GM12865 (cell line): ENCODE results near the gene ARHGAP27.

Experiments
- DNase-seq: peaks from one replicate; pipeline ENCODE4 v3.0.0; 2010; ENCODE audit warnings: low read depth
- H3K4me3 ChIP-seq: 2 replicates; pipeline ENCODE4 v1.5.1; 2011; ENCODE audit warnings: mild to moderate bottlenecking, low read depth, low read length, control low read depth
- TF ChIP-seq, protein P1 (sequence below): IDR thresholded peaks from 2 replicates; pipeline ENCODE4 v1.5.1; 2011; ENCODE audit warnings: low read length, control low read depth, low read depth, inconsistent platforms; ENCODE audit not compliant: insufficient read depth; ENCODE audit errors: missing control alignments

The ARHGAP27 gene

DNA sequence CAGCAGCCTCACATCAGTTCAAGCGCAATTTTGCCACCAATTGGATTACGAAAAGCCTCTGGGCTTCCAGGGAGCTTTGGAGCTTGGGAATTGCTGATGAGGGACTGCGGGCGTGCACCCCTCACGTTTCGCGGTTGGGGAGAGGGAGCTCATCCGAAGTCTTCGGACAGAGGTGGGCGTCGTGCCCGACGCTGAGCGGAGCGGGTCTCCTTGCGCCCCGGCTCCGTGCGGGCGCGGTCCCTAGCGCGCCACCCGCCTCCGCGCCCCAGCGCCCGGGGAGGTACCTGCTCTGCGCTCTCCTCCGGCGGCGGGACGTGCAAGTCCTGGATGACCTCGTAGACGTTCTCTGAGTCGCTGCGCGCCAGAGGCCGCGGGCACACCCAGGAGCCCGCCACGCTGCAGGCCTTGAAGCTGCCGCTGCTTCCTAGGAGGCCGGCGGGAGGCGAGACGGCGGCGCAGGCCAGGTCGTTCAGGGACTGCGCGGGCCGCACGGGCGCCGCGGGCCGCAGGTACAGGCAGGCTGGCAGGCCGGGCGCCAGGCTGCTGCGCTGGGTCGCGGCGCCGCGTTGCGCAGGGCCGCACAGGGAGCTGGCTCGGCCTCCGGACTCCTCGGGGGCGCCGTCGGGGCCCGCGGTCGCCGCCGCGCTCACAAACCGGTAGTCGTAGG is 3.2 kb downstream of the ARHGAP27 start:
- no peak overlapping the region for H3K4me3 ChIP-seq
- DNase-seq: no peak
- TF ChIP-seq, protein P1, sequence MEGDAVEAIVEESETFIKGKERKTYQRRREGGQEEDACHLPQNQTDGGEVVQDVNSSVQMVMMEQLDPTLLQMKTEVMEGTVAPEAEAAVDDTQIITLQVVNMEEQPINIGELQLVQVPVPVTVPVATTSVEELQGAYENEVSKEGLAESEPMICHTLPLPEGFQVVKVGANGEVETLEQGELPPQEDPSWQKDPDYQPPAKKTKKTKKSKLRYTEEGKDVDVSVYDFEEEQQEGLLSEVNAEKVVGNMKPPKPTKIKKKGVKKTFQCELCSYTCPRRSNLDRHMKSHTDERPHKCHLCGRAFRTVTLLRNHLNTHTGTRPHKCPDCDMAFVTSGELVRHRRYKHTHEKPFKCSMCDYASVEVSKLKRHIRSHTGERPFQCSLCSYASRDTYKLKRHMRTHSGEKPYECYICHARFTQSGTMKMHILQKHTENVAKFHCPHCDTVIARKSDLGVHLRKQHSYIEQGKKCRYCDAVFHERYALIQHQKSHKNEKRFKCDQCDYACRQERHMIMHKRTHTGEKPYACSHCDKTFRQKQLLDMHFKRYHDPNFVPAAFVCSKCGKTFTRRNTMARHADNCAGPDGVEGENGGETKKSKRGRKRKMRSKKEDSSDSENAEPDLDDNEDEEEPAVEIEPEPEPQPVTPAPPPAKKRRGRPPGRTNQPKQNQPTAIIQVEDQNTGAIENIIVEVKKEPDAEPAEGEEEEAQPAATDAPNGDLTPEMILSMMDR: no peak

DNA sequence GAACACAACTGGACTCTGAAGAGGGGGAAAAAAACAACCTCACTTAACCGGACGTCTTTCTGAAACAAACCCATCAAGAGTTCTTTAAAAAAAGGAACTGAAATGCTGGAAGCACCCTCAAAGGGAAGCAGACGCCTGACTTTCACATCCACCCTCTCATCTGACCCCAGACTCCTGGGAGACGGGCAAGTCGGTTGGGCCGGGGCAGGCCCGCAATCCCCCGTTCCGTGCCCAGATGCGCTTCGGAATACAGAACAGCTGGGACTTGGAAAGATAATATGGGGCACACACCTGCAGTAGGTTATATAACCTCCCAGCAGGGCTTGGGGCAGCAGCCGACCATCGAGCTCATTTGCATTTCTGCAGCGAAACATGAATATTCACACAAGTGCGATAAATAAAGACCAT is 3.7 kb downstream of the ARHGAP27 start:
- peak overlapping the region; percentile 47 for H3K4me3 ChIP-seq
- TF ChIP-seq, protein P1: no peak
- DNase-seq: peak; percentile 60

DNA sequence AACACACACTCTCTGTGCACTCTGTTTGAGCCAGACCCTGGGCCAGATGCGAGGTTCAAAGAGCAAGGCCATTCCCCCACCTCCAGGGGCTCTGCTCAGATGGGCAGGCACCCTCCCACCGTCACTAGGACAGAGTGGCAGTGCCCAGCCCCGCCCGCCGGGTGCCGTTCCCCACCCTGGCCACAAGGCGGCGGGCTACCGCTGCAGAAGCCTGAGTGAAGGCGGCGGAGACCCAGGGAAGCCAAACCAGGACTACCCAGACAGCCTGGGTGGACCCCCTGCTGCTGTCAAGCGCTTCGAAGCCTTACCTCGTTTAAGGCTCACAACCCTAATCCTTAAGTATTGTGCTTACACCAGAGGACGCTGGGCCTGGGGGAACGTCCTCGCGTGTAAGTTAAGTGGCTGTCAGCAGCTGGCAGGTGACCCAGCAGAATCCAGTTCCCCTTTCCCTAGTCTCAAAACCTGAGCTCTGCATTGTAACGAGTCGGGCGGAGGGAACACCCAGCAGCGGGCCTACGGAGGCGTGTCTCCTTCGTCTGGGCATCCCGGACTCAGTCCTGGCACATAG is 4.5 kb downstream of the ARHGAP27 start:
- peak overlapping the region; percentile 47 for H3K4me3 ChIP-seq
- DNase-seq: peak; percentile 86
- TF ChIP-seq, protein P1: peak; percentile 98

DNA sequence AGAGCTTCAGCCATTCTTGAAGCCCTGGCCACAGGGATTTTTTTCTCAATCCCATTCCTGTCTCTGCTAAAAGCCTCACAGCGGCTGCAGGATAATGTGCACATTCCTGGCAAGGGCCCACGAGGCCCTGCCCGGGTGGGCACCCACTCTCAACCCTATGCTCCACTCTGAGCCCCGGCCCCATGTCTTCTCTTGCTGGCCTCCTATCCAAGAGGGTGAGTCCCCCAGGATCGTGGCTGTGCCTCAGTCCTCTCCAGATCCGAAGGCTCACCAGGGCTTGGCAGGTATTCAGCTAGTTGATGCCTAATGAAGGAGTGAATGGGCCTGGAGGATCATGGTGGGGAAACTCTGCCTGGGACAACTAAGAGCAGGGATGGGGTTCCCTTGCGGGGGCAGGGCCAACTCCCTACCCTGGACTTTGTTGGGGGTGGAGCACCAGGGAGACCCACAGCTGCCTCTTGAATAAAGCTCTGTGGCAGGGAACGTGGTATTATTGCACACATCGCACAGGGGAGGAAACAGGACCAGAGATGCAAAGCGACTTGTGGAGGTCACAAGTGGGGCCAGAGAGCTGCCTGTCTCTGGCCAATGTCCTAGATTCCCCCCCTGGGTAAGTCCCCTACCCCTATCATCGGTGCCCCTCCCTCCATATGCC is 5.4 kb downstream of the ARHGAP27 start:
- DNase-seq: no peak
- TF ChIP-seq, protein P1: no peak
- H3K4me3 ChIP-seq: no peak overlapping the region

DNA sequence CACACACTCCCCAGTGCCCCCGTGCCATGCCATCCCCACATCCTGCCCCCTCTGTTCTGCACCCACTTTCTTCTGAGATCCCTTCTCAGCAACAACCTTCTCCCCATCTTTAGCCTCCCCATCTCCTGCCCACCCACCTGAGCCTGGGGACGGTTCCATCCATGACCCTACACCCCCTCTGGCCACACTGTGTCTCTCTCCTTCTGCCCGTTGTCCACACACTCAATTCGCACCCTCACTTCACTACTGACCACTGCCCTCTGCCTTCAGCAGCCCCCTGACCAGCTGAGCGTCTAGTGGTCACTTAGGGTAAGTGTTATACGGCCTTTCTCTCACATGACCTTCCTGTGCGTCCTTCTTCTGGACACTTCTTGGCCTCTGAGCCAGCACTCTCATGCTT is 6.1 kb downstream of the ARHGAP27 start:
- no peak overlapping the region for H3K4me3 ChIP-seq
- DNase-seq: no peak
- TF ChIP-seq, protein P1: no peak

DNA sequence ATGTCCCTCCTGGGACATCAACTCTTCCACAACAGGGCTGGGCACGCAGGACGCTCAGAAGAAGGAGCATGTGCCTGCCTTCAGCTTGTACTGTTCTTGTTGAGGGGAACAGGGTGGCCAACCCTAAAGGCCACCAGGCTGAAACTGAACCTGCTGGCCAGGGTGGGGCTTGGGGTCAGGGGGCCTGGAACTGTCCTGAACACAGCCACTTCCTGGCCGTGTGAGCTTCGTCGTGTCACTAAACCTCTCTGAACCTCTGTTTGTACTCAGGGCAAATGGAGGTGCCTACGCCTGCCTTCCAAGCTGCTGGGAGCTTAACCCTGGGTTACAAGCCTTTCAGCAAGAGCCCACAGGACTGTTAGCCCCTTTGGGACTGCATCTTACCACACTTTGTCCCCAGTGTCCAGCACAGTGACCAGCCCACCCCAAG is 6.7 kb downstream of the ARHGAP27 start:
- H3K4me3 ChIP-seq: no peak overlapping the region
- TF ChIP-seq, protein P1: no peak

More for the DNA sequence above, 6.7 kb downstream of the ARHGAP27 start:
- DNase-seq: no peak
